Measurements from ENCODE around the gene TMC4. TPM values are rescaled to one million over a fixed set of nuclear protein-coding genes. Genes with fewer than 3 reads are reported as not detected.

The TMC4 gene
- total and polyA plus RNA-seq, 4 donors, result 0.23 to 2.4 (median 1.4) TPM

DNA sequence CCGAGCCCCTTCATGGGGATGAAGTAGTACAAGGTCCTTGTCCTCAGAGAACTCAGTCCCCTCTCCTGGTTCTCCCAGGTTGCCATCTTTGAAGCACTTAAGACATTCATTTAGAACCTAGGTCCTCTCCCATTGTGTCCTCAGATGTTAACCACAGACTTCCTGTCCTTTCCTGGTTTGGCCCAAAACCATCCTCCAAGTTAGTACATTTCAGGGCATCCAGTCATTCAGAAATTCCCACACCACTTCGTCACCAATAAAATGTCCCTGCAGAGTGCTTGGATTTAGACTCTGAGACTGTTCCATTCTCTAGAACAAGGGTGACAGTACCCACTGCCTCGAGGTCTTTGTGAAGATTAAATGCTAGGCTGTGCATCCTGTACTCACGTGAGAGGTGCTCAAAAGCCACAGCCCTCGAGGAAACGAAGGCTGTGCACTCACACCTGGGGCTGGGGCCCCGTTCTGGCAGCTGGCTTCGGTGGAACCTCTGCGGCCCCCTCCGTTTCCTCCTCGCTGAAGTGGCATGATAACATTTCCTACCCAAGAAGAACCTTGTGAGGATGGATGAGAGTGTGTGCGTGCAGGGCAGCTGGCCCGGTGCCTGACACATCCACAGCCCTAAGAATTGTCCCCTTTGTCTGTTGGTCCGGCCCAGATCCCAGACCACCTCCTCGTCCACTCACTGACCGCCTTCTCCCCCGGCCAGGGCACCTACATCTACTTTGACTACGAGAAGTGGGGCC, 18.2 kb downstream of the TMC4 start:
- Histone ChIP-seq H3K4me3 (ENCODE audit: low read depth in 1 of 3, low read length in 3 of 3) (no peak overlapping the region), H3K27ac (ENCODE audit: low read depth in 1 of 2, low read length in 2 of 2) (no peak overlapping the region), H3K27me3 (ENCODE audit: control insufficient read depth in 4 of 4, insufficient read depth in 4 of 4, low read length in 3 of 4) (no peaks in the 10 kb centered on the region), H3K9ac (ENCODE audit: low read depth in 1 of 2, low read length in 2 of 2) (no peak overlapping the region), H3K36me3 (ENCODE audit: control insufficient read depth in 4 of 4, insufficient read depth in 3 of 4, low read depth in 1 of 4, low read length in 3 of 4) (peaks cover 36 to 76% (median 46%) of the 10 kb centered on the region in 4 donors), H3K4me1 (ENCODE audit: control insufficient read depth in 4 of 4, insufficient read depth in 4 of 4, low read length in 3 of 4) (peaks cover 0 to 14% (median 12%) of the 10 kb centered on the region in 4 donors), H3K9me3 (ENCODE audit: control insufficient read depth in 4 of 4, low read length in 3 of 4) (no peaks in the 10 kb centered on the region)
- TF ChIP-seq HNF4A (conservative IDR thresholded peaks at IDR 0.05) (no peak), NR2F2 (IDR thresholded peaks at IDR 0.05) (no peak), YY1 (IDR thresholded peaks at IDR 0.05) (no peak), HNF4G (IDR thresholded peaks at IDR 0.05) (no peak), RXRA (IDR thresholded peaks at IDR 0.05) (no peak), GABPA (IDR thresholded peaks at IDR 0.05 in 1 of 2, conservative IDR thresholded peaks at IDR 0.05 in 1 of 2) (no peak), FOXA2 (IDR thresholded peaks at IDR 0.05) (no peak), FOXA1 (IDR thresholded peaks at IDR 0.05) (no peak)
- TF ChIP-seq, protein P1, sequence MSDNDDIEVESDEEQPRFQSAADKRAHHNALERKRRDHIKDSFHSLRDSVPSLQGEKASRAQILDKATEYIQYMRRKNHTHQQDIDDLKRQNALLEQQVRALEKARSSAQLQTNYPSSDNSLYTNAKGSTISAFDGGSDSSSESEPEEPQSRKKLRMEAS (IDR thresholded peaks at IDR 0.05), result no peak
- TF ChIP-seq, protein P2, sequence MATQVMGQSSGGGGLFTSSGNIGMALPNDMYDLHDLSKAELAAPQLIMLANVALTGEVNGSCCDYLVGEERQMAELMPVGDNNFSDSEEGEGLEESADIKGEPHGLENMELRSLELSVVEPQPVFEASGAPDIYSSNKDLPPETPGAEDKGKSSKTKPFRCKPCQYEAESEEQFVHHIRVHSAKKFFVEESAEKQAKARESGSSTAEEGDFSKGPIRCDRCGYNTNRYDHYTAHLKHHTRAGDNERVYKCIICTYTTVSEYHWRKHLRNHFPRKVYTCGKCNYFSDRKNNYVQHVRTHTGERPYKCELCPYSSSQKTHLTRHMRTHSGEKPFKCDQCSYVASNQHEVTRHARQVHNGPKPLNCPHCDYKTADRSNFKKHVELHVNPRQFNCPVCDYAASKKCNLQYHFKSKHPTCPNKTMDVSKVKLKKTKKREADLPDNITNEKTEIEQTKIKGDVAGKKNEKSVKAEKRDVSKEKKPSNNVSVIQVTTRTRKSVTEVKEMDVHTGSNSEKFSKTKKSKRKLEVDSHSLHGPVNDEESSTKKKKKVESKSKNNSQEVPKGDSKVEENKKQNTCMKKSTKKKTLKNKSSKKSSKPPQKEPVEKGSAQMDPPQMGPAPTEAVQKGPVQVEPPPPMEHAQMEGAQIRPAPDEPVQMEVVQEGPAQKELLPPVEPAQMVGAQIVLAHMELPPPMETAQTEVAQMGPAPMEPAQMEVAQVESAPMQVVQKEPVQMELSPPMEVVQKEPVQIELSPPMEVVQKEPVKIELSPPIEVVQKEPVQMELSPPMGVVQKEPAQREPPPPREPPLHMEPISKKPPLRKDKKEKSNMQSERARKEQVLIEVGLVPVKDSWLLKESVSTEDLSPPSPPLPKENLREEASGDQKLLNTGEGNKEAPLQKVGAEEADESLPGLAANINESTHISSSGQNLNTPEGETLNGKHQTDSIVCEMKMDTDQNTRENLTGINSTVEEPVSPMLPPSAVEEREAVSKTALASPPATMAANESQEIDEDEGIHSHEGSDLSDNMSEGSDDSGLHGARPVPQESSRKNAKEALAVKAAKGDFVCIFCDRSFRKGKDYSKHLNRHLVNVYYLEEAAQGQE (IDR thresholded peaks at IDR 0.05), result no peak
- TF ChIP-seq, protein P3, sequence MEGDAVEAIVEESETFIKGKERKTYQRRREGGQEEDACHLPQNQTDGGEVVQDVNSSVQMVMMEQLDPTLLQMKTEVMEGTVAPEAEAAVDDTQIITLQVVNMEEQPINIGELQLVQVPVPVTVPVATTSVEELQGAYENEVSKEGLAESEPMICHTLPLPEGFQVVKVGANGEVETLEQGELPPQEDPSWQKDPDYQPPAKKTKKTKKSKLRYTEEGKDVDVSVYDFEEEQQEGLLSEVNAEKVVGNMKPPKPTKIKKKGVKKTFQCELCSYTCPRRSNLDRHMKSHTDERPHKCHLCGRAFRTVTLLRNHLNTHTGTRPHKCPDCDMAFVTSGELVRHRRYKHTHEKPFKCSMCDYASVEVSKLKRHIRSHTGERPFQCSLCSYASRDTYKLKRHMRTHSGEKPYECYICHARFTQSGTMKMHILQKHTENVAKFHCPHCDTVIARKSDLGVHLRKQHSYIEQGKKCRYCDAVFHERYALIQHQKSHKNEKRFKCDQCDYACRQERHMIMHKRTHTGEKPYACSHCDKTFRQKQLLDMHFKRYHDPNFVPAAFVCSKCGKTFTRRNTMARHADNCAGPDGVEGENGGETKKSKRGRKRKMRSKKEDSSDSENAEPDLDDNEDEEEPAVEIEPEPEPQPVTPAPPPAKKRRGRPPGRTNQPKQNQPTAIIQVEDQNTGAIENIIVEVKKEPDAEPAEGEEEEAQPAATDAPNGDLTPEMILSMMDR (IDR thresholded peaks at IDR 0.05; ENCODE audit: low read depth, low read length, missing input control), result no peak
- no peak for DNase-seq (ENCODE audit: low spot score)
- WGBS, result 77% methylated on average over 18 of the region's 18 CpGs

DNA sequence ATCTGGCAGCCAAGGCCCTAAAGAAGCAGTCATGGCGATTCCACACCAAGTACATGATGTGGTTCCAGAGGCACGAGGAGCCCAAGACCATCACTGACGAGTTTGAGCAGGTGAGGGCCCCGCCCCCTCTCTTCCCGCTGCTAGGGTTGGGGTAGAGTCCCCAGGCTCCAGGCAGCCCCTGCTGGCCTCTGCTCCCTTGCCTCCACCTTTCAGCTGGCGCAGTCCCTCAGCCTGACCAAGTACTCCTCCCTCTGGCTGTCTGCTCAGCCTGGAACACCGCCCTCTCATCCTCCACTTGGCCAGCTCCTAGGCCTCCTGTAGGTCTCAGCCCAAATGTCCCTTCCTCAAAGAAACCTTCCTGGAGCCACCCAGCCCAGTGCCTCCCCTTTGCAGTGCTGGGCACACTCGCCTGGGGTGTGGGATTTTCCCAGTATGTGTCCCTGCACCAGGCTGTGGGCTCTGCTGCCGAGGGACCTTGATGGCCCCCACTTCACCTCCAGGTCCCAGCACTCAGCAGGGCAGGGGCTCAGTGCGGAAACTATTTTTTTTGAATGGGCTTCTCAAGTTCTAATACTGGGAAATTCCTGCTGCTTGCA, 19.1 kb downstream of the TMC4 start:
- Histone ChIP-seq H3K27ac (ENCODE audit: low read depth in 1 of 2, low read length in 2 of 2) (no peak overlapping the region), H3K9me3 (ENCODE audit: control insufficient read depth in 4 of 4, low read length in 3 of 4) (no peaks in the 10 kb centered on the region), H3K9ac (ENCODE audit: low read depth in 1 of 2, low read length in 2 of 2) (no peak overlapping the region), H3K4me1 (ENCODE audit: control insufficient read depth in 4 of 4, insufficient read depth in 4 of 4, low read length in 3 of 4) (peaks cover 0 to 9% (median 9%) of the 10 kb centered on the region in 4 donors), H3K27me3 (ENCODE audit: control insufficient read depth in 4 of 4, insufficient read depth in 4 of 4, low read length in 3 of 4) (no peaks in the 10 kb centered on the region), H3K4me3 (ENCODE audit: low read depth in 1 of 3, low read length in 3 of 3) (no peak overlapping the region), H3K36me3 (ENCODE audit: control insufficient read depth in 4 of 4, insufficient read depth in 3 of 4, low read depth in 1 of 4, low read length in 3 of 4) (peaks cover 36 to 85% (median 54%) of the 10 kb centered on the region in 4 donors)
- no peak for DNase-seq (ENCODE audit: low spot score)
- 85% methylated on average over 10 of the region's 10 CpGs for WGBS
- TF ChIP-seq JUND (IDR thresholded peaks at IDR 0.05) (no peak), RXRA (IDR thresholded peaks at IDR 0.05) (no peak), RAD21 (IDR thresholded peaks at IDR 0.05) (no peak), EGR1 (IDR thresholded peaks at IDR 0.05; ENCODE audit: low read depth in 2 of 2) (no peak), FOXA2 (IDR thresholded peaks at IDR 0.05) (no peak)
- TF ChIP-seq, protein P3 (IDR thresholded peaks at IDR 0.05; ENCODE audit: low read depth, low read length, missing input control), result no peak
- TF ChIP-seq, protein P1 (IDR thresholded peaks at IDR 0.05), result no peak
- TF ChIP-seq, protein P4, sequence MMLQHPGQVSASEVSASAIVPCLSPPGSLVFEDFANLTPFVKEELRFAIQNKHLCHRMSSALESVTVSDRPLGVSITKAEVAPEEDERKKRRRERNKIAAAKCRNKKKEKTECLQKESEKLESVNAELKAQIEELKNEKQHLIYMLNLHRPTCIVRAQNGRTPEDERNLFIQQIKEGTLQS (IDR thresholded peaks at IDR 0.05), result no peak
- TF ChIP-seq, protein P2 (IDR thresholded peaks at IDR 0.05), result no peak
